GM23248 (cell line): Measurements from ENCODE around the gene GRIN1. TPM values are rescaled to one million over a fixed set of nuclear protein-coding genes. Genes with fewer than 3 reads are reported as not detected.
A peak's percentile ranks its signal among the peaks of the same experiment; 100 is the strongest.
"Not testable (repeated sequence)": the region's sequence is repeated elsewhere in the genome, so short reads cannot be mapped to it uniquely, and the experiment has no call there.

Source experiments
- DNase-seq: peaks from one replicate; pipeline ENCODE4 v3.0.0-alpha.2; 2015
- H2AFZ ChIP-seq: fragments of 200-600 bp; sonication (generic); 2 replicates; pipeline ENCODE4 v1.6.1; 2016; ENCODE audit warnings: antibody characterized with exemption
- H3F3A ChIP-seq: fragments of 200-600 bp; sonication (generic); 2 replicates; pipeline ENCODE4 v1.6.1; 2016; ENCODE audit warnings: mild to moderate bottlenecking, antibody characterized with exemption, mixed run types; ENCODE audit not compliant: insufficient read depth
- H3K27ac ChIP-seq: fragments of 200-600 bp; sonication (generic); 2 replicates; pipeline ENCODE4 v1.5.1; 2016; ENCODE audit warnings: mild to moderate bottlenecking
- H3K27me3 ChIP-seq: fragments of 200-600 bp; sonication (generic); replicated peaks from 2 replicates; pipeline ENCODE4 v1.6.1; 2016; ENCODE audit warnings: mild to moderate bottlenecking; ENCODE audit not compliant: insufficient read depth
- H3K36me3 ChIP-seq: fragments of 200-600 bp; sonication (generic); 2 replicates; pipeline ENCODE4 v1.6.1; 2016; ENCODE audit warnings: low read depth, mild to moderate bottlenecking
- H3K4me1 ChIP-seq: fragments of 200-600 bp; sonication (generic); 2 replicates; pipeline ENCODE4 v1.6.1; 2016; ENCODE audit warnings: mild to moderate bottlenecking; ENCODE audit not compliant: insufficient read depth
- H3K4me2 ChIP-seq: fragments of 200-600 bp; sonication (generic); one replicate; pipeline ENCODE4 v1.6.1; 2016; ENCODE audit warnings: mild to moderate bottlenecking; ENCODE audit not compliant: unreplicated experiment
- H3K4me3 ChIP-seq: fragments of 200-600 bp; sonication (generic); 2 replicates; pipeline ENCODE4 v1.5.1; 2016; ENCODE audit warnings: mild to moderate bottlenecking
- H3K79me2 ChIP-seq: fragments of 200-600 bp; sonication (generic); 2 replicates; pipeline ENCODE4 v1.6.1; 2016; ENCODE audit warnings: mild to moderate bottlenecking; ENCODE audit not compliant: insufficient read depth
- H3K9ac ChIP-seq: fragments of 200-600 bp; sonication (generic); 2 replicates; pipeline ENCODE4 v1.6.1; 2016; ENCODE audit warnings: mild to moderate bottlenecking
- H3K9me2 ChIP-seq: fragments of 200-600 bp; sonication (generic); 2 replicates; pipeline ENCODE4 v1.6.1; 2016; ENCODE audit warnings: mixed run types, mild to moderate bottlenecking, moderate library complexity; ENCODE audit not compliant: insufficient read depth
- H3K9me3 ChIP-seq: fragments of 200-600 bp; sonication (generic); one replicate; pipeline ENCODE4 v1.6.1; 2017; ENCODE audit warnings: low read depth
- H4K20me1 ChIP-seq: fragments of 200-600 bp; sonication (generic); 2 replicates; pipeline ENCODE4 v1.6.0; 2016; ENCODE audit not compliant: insufficient read depth
- EZH2 ChIP-seq: fragments of 200-600 bp; sonication (generic); IDR thresholded peaks from 2 replicates; pipeline ENCODE4 v1.6.1; 2018; ENCODE audit warnings: antibody characterized with exemption, mild to moderate bottlenecking; ENCODE audit not compliant: insufficient read depth, poor library complexity, severe bottlenecking
- EZH2phosphoT487 ChIP-seq: fragments of 200-600 bp; sonication (generic); IDR thresholded peaks from 2 replicates; pipeline ENCODE4 v1.6.1; 2018; ENCODE audit warnings: antibody characterized with exemption, moderate library complexity, mild to moderate bottlenecking, low read depth; ENCODE audit not compliant: insufficient read depth
- WGBS, 2 experiments: methylation state at CpG; one replicate each; pipeline ENCODE4 v1.1.6; 2015 to 2017; ENCODE audit warnings: low lambda C conversion rate in 2 of 2, low coverage in 1 of 2; ENCODE audit errors: missing lambda C conversion rate in 2 of 2; 5-methylcytosine and 5-hydroxymethylcytosine counted together
- in situ Hi-C: fragments of 300-500 bp; cut with MboI; formaldehyde crosslinking; loops from 2 replicates; pipeline ENCODE4 v1.15.0; 2020
- polyA plus RNA-seq: library from polyadenylated mRNA; unstranded; fragments of >200 nt; fragmentation: Nextera tagmentation; extraction: Ambion mirVana; gene quantifications from 2 replicates; pipeline ENCODE4 v1.2.1, GENCODE V29; 2016
- total RNA-seq: library from RNA; depleted of rRNA; stranded (reverse); fragments of >200 nt; shearing (Covaris generic); gene quantifications from 2 replicates; pipeline ENCODE4 v1.2.3, GENCODE V29; 2014

Gene GRIN1
- total and polyA plus RNA-seq, 2 experiments from 2014 or later = 0.76 TPM; not detected in 1

- H3K27ac ChIP-seq = peak overlapping the region; percentile 47; the same call in 1 of the 2 replicates
- no peaks in the 10 kb centered on the region for H3K36me3 ChIP-seq
- H3K9me2 ChIP-seq = no peaks in the 10 kb centered on the region
- TF ChIP-seq EZH2 = no peak
- no peak for TF ChIP-seq EZH2phosphoT487
- peak overlapping the region; percentile 88 for H3K4me3 ChIP-seq
- in situ Hi-C loops = no loop called here
- peaks cover 5% of the 10 kb centered on the region; the same call in 1 of the 2 replicates for H3F3A ChIP-seq
- no peaks in the 10 kb centered on the region for H4K20me1 ChIP-seq
- H2AFZ ChIP-seq = peak overlapping the region; percentile 87
- H3K9me3 ChIP-seq = no peaks in the 10 kb centered on the region
- H3K4me2 ChIP-seq = peak overlapping the region; percentile 82
- no peaks in the 10 kb centered on the region for H3K27me3 ChIP-seq
- DNase-seq = peak; percentile 35
- peaks cover 41% of the 10 kb centered on the region for H3K79me2 ChIP-seq
- 12 to 14% methylated on average over 38 to 52 of the region's 58 CpGs for WGBS, 2 experiments
- peaks cover 22% of the 10 kb centered on the region; the same call in 1 of the 2 replicates for H3K4me1 ChIP-seq
- peak overlapping the region; percentile 88 for H3K9ac ChIP-seq
Measured at GRCh38 chr9:137130176-137130755, 8.7 kb upstream of the GRIN1 start.

DNA sequence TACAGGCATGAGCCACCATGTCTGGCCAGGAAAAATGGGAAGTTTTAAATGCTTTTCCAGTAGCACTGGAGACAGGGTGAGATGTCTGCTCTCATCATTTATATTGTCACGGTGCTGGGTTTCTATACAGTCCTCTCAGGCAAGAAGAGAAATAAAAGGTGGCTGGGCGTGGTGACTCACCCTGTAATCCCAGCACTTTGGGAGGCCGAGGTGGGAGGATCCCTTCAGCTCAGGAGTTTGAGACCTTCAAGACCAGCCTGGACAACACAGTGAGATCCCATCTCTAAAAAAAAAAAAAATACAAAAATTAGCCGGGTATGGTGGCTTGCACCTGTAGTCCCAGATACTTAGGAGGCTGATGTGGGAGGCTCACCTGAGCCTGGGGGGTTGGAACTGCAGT, 4.8 kb upstream of the GRIN1 start:
- WGBS, 2 experiments = 55 to 57% methylated on average over 4 of the region's 4 CpGs

GRCh38 chr9:137135154-137135553, 3.8 kb upstream of the GRIN1 start:
- H2AFZ ChIP-seq, H4K20me1 ChIP-seq, H3K9me2 ChIP-seq, H3F3A ChIP-seq, in situ Hi-C loops, DNase-seq, H3K36me3 ChIP-seq, H3K9ac ChIP-seq, H3K79me2 ChIP-seq, H3K4me3 ChIP-seq, H3K27ac ChIP-seq, H3K4me1 ChIP-seq, H3K9me3 ChIP-seq, H3K4me2 ChIP-seq: not testable (repeated sequence)
- peaks cover 30% of the 10 kb centered on the region for H3K27me3 ChIP-seq
- 70 to 71% methylated on average over 9 of the region's 9 CpGs for WGBS, 2 experiments

More for the DNA sequence above, 4.8 kb upstream of the GRIN1 start:
- in situ Hi-C loops = no loop called here
- Histone ChIP-seq H2AFZ (no peak overlapping the region), H3K79me2 (peaks cover 3% of the 10 kb centered on the region), H4K20me1 (no peaks in the 10 kb centered on the region), H3K36me3 (no peaks in the 10 kb centered on the region), H3K4me3 (no peak overlapping the region), H3K27me3 (peaks cover 21% of the 10 kb centered on the region), H3K9me2 (no peaks in the 10 kb centered on the region), H3K4me1 (no peaks in the 10 kb centered on the region), H3K9me3 (no peaks in the 10 kb centered on the region), H3K4me2 (no peak overlapping the region), H3K27ac (no peak overlapping the region), H3K9ac (no peak overlapping the region), H3F3A (peaks cover 5% of the 10 kb centered on the region; the same call in 1 of the 2 replicates)
- no peak for TF ChIP-seq EZH2phosphoT487
- DNase-seq = no peak

DNA sequence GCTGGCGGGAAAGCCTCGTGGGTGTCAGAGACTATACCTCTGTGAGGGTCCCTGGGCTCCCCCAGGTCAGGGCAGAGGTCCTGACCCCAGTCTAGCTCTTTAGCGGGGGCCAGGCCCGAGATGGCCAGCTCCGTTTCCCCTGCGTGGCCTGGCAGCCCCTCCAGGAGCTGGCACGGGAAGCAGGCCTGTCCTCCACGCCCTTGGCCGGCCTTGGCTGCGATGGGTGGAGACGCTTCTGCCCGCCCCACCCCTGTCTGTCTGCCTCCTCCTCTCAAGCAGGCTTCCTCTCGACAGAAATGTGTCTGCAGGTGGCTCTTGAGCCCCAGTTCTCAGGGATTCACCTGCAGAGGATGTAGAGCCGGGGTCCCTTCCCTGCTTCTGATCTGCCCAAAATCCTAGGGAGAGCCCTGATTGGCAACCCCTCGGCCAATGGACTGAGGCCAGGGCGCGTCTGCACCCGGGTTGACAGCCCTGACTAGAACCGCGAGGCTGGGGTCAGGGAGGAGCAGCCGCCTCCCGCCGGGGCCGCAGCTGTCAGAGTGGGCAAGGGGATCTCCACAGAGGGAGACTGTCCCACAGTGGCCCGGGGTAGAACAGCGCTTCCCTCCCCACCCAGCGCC, 2.6 kb upstream of the GRIN1 start:
- no peak overlapping the region for H3K4me3 ChIP-seq
- H3F3A ChIP-seq = peaks cover 5% of the 10 kb centered on the region; the same call in 1 of the 2 replicates
- H3K9me2 ChIP-seq = no peaks in the 10 kb centered on the region
- WGBS, 2 experiments = 24% methylated on average over 23 to 25 of the region's 27 CpGs
- no peak overlapping the region for H3K9ac ChIP-seq
- no peaks in the 10 kb centered on the region for H3K36me3 ChIP-seq
- no peak overlapping the region for H3K27ac ChIP-seq
- in situ Hi-C loops = no loop called here
- no peak overlapping the region for H2AFZ ChIP-seq
- TF ChIP-seq EZH2 = no peak
- H3K4me1 ChIP-seq = no peaks in the 10 kb centered on the region
- H3K79me2 ChIP-seq = no peaks in the 10 kb centered on the region
- H4K20me1 ChIP-seq = no peaks in the 10 kb centered on the region
- DNase-seq = no peak
- H3K4me2 ChIP-seq = no peak overlapping the region
- H3K27me3 ChIP-seq = peaks cover 35% of the 10 kb centered on the region
- no peaks in the 10 kb centered on the region for H3K9me3 ChIP-seq
